Activated CD4-positive, CD25-positive, alpha-beta regulatory T cell treated with anti-CD3 and anti-CD28 coated beads, Interleukin-2, amount 50 U/mL, for 72 hours (primary cell): ENCODE data around the gene BAZ1B.
"Not testable (repeated sequence)": the region's sequence is repeated elsewhere in the genome, so short reads cannot be mapped to it uniquely, and the experiment has no call there.

Experiments
- DNase-seq: peaks from one replicate; pipeline ENCODE4 v3.0.0; 2021

BAZ1B gene

DNA sequence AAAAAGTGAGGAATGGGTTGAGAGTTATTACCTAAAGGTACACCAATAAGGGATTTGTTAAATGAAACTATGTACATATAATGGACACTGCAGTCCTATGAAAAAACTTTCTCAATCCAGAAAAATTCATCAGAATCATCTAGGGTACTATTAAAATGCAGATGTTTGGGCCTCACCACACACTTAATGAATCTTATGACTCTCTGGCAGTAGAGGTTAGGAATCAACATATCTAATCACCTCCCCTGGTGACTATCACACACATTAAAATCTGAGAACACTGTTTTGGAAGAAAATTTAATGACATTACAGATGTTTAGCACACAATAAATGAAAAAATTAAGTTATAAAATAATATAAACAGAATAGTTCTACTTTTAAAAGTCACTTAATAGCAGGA lies 32.1 kb downstream of the BAZ1B start:
- DNase-seq: no peak

DNA sequence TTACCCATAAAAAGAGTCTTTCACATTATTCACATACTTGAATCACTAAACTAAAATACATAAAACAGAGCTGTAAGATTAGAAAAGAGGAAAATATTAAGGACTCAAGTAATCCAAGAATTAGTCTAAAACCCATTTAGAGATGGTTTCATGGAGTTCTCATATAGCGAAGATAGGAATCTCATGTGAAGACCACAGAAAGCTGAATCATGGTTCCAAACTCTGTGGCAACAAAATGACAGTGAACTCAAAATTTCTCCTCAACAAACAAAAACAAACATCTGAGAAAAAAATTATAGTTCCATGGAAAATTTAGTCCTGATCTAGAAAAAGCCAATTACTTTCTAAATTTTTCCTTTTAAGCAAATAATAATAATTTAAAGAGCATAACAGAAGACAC lies 34.6 kb downstream of the BAZ1B start:
- DNase-seq: no peak

DNA sequence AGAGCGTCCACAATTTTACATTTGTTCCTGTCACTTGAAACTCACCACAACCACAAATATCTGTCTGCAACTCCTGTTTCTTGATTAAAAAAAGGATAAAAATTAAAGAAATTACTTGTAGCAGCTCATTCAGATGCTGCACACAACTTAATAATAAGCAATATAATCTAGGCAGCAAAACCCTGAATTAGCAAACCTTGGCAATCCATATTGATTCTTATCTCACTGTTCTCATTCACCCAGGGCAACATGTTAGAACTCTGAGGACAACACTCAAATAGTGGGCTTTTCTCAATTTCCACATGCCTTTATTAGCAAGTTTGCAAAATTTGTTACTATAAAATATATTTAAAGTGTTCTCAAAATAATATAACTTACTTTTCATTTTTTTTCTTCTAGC lies 38.9 kb downstream of the BAZ1B start:
- no peak for DNase-seq

DNA sequence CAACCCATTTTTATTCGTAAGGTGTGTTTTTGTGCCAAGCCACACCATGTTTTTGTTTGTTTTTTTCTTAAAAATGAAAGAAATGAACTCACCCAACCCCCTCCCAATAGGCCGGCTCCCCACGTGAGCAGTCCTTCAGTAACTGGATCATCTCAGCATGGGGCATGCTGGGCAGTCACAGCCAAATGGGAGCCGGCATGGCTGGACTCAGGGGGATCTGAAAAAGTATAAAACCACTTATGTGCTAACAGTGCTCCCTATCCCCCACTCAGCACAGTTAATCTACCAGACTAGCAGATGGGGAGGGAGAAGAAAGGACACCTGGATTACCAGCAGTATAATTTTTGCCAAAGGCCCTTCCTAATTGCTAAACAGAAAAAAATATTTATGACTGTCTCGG lies 39.3 kb downstream of the BAZ1B start:
- no peak for DNase-seq

DNA sequence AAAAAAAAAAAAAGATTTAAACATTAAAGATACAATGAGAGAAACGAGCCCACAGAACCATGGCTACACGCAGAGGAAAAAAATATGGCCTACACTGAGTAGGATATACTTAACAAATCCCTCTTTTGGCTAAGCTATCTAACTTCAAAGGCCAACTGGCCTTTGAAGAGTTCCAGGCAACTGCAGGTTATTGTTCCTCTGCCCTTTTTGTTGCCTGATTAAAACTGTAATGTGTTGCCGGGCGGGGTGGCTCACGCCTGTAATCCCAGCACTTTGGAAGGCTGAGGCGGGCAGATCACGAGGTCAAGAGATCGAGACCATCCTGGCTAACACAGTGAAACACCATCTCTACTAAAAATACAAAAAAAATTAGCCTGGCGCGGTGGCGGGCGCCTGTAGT lies 40.6 kb downstream of the BAZ1B start:
- not testable (repeated sequence) for DNase-seq

DNA sequence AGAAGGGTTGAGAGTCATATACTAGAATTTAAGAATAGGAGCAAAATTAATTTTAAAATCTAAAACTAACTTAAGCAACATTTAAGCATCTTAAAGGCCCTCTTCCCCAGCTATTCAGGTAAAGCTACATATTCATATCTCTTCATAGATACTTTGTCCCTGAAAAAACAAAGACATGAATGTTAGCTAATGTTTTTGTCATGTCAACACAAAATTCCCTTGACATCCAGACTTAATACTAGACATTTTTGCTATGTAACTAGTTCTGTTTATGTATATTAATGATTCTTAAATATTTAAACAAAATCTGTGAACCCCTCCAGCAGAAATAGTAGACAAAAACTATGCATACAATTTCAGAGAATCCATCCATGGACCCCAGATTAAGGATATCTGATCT lies 43.5 kb downstream of the BAZ1B start:
- DNase-seq: no peak

DNA sequence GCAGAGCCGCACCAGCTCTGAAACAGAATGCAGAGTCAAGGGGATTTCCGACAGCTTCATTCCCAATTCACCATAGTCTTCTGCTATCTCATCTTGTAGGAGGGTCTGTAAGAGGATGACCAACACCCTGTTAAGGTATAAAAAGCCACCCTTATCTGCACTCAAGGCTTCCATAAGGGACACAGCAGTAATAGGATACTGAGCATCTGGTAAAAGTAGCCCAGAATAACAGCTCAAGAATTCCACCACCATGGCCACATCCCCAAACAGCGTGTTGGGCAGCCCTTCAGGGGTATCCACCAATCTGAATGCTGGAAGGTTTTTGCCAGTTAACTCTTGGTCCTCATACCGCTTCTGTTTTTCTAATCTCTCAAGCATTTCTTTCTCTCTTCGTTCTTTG lies 44.7 kb downstream of the BAZ1B start:
- DNase-seq: no peak

DNA sequence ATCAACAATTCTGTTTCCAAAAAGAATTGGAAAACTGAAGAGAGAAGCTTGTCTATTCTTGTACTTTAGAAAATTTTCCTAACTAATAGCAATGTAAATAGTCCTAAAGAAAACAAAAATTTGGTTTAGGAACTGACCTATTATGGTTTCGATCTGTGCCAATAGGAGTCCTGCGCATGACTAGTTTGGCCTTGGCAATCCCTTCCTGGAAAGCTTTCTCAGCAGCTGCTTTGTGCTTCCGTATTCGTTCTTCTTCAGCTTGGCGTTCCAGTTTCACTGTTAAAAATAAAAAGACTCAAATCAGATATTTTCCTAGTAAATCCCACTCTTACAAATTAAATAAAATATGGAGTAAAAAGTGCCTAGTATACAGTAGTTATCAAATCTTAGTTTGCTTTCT lies 51.9 kb downstream of the BAZ1B start:
- no peak for DNase-seq

DNA sequence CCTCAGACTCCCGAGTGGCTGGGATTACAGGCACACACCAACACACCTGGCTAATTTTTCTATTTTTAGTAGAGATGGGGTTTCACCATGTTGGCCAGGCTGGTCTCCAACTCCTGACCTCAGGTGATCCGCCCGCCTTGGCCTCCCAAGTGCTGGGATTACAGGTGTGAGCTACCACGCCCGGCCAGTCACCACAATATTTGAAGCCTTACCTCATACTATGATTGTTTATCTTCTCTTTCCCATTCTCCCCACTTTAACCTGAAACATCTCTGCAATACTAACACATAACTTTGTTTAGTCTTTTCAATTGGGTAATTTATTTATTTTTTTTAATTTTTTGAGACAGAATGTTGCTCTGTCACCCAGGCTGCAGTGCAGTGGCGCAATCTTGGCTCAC lies 55.0 kb downstream of the BAZ1B start:
- DNase-seq: not testable (repeated sequence)

DNA sequence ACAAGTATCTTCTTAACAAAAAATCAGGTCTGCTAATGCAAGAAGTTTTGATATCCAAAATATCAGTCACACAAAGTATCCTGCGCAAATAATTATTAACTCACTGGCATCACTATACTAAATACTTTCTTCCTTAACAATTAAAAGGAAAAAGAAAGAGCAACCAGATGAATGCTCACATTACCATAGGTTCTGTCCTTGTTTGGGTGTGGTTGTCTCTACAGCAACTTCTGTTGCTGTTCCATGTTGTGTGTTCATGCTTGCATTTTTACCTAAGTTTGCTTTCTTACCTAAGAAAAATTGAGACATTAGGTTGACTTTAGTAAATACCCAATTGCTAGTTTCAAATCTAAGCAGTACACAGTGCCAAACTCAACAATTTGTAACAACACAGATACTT lies 56.0 kb downstream of the BAZ1B start:
- no peak for DNase-seq

DNA sequence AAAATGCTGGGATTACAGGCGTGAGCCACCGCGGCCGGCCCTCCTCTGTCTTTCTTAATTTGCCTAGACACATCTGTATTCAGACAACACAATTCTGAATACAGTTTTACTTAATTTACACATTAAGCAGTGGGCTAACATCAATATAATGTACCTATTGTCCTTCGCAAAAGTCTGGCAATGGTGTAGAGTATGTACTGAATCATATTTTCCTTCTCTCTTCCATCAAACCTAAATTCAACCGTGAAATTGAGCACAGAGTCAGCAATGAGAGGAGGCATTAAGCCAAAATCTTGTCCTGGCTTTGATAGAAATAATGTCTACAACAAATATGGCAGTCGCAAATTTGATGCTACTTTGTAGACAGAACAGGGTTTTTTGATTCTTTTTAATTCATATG lies 58.1 kb downstream of the BAZ1B start:
- DNase-seq: no peak

DNA sequence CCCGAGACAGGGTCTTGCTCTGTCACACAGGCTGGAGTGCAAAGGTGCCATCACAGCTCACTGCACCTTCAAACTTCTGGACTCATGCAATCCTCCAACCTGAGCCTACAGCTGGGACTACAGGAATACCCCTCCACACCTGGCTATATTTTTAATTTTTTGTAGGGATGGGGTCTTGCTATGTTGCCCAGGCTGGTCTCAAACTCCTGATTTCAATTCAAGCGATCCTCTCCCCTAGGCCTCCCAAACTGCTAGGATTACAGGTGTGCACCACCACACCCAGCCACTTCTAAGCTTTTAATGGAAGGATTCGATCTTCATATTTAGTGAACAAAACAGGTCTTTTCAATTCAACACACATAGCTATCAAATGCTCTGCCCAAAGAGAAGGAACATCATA lies 58.8 kb downstream of the BAZ1B start:
- no peak for DNase-seq

DNA sequence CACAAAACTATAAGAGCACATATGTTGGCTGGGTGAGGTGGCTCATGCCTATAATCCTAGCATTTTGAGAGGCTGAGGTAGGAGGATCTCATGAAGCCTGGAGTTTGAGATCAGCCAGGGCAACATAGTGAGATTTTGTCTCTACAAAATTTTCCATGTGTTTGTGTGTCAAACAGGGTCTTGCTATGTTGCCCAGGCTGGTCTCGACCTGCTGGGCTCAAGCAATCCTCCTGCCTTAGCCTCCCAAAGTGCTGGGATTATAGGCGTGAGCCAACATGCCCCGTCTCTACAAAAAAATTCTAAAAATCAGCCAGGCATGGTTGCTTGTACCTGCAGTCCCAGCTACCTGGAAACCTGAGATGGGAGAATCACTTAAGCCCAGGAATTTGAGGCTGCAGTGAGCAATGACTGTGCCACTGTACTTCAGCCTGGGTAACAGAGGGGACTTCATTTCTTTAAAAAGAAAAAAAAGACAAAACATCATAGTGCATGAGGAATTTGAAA lies 60.3 kb downstream of the BAZ1B start:
- no peak for DNase-seq

DNA sequence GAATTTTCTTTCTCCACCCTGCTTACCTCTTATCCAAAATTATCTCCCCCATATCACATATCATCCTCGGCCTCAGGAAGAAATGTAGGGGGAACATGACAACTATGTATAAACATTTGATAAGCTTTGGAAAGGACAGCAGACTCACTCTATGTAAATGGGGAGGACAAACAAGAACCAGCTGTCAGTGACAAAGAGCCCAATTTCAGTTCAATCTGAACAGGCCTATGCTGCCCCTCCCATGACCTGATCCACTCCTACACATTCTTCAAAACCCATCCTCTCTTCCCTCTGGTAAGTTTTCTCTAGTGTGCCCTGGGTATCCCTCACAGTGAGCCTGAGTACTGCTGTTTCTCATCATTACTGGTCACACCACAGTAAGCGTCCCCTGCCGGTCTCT lies 67.7 kb downstream of the BAZ1B start:
- DNase-seq: no peak

DNA sequence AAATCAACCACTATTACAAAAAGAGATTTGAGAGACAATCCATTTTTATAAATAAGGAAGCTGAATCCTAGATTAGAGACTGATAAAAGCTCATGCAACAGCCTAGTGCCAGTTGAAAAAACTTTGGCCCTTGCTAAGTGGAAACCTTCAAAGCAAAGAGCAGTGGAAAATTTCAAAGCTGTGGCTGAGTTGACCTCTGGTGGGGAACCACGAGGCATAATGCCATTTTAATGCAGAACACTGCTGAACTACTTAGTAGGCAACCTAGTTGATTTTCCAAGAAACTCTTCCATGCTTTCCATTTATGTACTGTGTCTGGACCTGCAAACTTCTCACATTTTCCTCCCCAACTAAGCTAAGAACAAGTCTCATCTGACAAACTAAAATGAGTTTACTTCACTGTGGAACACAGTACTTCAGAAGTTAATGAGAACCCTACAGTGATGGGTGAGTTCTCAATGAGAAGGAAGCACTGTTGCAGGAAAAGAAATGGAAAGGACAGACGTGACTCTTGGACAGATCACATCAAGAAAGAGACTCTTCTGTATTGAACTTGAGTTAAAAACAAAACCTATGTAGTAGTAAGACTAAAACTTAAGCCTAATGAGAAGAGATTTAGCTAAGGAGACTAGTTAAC lies 69.0 kb downstream of the BAZ1B start:
- no peak for DNase-seq

DNA sequence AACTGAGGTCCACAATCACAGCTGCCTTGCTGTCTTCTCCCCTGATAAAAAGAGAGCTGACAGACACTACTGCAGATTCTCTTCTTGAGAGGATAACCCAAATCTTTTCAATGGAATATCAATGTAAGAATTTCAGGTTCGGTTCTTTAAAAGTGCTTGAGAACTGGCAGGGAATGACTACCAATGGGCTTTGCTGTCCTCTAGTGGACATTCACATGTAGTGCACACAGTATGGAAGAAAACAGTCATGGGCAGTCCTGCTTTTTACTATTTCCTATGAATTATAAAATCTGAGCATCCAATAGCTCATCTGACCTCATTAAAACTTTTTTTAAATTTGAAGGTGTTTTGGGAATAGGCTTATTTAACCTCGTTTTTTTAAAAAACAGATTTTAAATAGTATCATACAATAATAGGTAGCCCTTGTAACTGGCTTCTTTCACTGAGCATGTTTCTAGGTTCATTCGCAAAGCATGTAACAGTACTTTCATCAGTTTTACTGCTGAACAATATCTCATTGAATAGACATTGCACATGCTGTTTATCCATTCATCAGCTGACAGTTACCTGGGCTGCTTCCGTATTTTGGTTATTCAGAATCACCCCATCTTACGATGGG lies 70.2 kb downstream of the BAZ1B start:
- no peak for DNase-seq

DNA sequence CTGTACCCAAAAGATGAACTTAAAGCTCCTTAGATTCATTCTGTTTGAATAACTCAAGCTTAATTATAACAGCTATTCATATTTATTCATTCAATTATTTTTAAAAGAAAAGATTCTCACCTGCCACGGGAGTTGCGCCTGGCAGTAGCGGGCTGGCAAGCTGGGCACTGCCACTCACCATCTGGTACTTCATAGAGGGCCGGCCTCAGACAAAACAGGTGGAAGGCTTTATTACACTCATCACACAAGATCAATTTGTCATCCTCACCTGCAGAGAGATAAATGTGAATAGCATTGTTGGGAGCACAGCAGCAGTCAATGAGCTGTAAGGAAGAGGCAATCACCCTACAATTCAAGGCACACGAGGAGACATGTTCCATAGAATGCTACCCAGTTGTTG lies 72.7 kb downstream of the BAZ1B start:
- no peak for DNase-seq

DNA sequence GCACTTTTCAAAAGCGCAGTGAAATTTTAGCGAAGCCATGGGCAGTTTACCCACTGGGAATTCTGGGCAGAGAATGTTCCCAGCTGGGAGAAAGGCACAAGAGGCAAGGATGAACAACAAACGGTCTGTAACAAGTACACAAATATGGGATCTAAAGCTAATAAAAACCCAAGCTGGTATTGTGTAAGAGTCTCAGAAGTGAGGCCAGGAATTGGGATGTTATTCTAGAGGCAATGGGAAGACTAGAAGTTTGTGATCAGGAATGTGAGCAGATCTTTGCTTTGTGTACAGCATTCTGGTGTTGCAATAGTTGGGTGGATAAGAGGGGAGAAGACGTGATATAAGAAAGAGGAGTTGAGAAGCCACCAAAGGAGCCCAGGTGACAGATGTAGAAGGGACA lies 73.5 kb downstream of the BAZ1B start:
- no peak for DNase-seq

DNA sequence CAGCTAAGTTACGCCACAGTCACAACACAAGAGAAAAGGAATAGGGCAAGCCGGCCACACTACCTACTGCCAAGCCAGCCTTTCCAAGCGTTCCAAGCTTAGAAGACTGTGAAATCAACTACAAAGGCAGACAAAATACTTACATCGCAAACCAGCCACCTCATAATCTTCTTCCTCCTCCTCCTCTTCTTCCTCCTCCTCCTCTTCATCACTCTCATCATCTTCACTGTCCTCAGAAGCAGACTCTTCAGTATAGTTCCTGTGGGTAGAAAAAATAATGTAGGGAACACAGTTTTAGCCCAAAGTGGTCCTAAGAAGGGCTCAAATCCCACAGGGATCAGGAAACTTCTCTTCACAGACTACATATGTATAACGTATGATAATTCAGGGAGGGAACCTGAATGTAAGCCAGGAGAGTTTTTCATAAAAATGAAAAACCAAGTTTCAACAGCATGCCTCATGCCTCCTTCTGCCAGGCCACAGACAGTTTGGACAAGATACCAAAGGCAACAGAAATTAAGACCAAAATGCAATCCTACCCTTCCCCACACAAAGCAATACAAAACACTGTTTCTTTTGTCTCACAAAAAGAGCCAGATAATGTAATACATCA lies 74.9 kb downstream of the BAZ1B start:
- DNase-seq: no peak

DNA sequence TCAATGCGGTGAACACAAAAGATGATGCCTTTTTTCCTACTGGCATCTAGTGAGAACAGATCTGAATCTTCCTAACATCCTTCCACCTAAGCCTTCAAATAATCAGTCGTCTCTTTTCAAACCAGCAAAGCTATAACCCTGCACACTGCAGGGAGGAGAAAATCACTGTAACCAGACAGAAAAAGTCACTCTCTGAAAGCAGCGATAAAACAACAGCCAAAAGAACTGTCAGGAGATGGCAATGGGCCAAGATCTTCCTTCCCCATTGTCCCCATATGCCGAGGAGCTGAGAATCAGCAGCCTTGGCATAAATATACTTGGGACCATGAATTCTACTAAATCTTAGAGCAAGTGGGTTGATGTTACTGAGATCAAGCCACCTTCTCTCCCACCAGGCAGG lies 75.4 kb downstream of the BAZ1B start:
- no peak for DNase-seq

DNA sequence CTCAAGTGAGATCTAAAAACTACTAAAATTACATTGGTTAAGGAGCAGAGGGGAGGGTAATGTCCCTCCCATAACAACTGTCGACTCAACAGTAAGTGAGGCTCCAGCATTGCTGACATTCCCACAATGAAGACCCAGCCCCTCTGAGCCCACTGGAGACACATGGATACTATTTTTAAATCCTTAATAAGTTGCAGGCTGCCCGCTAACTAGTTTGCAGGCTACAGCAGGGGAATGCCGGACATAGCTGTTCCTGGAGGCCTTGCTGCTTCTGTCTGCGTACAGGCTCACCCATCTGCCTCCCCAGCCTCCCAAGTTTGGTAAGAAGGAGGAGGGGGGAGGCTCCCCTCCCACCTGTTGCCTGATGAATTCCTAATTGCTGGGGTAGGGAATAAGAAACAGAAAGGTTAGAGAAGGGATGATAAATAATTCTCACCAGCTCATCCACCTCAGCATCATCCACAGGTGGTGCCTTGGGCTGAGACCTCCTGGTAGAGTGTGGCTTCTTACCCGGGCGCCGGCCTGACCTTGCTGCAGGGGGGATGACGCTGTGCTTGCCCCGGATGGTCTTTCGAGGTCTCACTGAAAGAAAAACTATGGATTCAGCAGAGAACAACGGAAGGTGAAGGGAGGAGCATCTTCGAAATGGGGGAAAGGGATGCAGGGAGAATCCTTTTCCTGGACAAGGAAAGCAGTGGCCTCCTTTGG lies 78.4 kb downstream of the BAZ1B start:
- DNase-seq: no peak

DNA sequence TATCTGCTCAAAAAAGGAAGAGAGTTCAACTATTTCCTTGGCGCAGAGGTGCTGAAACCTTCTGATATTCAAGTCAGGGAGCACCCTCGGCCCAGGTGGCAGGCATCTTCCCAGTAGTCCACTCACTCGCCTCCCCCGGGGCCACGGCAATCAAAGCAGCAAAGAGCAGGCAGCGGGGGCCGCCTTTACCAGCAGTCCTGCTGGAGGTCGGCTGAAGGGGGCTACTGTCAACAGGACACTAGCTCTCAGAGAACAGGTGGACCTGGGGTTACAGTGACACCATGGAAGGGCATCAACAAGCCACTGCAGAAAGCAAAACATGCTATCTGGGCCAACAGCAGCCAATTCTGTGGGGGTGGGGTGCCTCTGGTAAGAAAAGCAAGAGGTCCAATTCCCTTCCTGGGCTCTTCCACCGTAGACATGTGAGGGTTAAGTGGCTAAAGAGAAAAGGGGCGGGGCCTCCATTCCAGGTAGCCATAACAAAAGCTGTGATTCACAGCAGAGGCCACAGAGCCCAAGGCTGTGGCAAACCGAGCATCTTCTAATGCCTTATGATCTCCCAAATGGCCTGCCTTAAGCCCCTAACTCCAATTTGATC lies 79.1 kb downstream of the BAZ1B start:
- DNase-seq: no peak

DNA sequence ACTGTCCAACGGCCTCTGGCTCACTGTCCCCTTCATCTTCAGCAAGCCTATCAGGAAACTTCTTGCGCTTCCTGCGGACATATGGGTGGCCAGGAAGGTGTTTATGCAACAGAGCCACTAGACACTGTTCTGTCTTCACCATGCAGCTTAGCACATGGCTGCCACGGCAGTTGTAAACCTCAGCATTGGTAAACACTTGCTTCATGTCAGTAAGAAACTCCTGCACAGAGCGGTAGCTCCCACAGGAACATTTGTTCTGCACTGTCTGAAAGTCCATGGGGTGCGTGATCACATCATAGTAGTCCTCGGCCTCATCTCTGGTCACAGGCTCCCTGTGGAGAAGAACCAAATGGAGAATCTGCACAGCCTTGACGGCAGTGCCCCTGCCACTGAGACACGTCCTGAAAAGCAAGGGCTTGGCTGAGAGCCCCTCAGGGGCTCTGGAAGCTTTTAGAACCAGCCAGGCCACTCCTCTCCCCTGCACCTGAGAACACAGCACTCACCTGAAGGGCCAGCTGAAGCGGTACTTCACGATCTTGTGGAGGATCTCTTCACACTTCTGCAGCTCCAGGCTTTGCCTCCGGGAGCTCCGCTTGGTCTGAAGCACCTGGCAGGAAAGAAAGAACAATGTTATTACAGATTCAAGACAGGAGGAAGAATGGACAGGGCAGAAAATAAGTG lies 79.7 kb downstream of the BAZ1B start:
- no peak for DNase-seq
